ENCODE measurements around the gene MINK1. TPM values are rescaled to one million over a fixed set of nuclear protein-coding genes. Genes with fewer than 3 reads are reported as not detected.
A peak's percentile ranks its signal among the peaks of the same experiment; 100 is the strongest.

MINK1 gene
- total RNA-seq, 8 experiments from 2014 or later: 15.1 to 44.9 (median 22.2) TPM

DNA sequence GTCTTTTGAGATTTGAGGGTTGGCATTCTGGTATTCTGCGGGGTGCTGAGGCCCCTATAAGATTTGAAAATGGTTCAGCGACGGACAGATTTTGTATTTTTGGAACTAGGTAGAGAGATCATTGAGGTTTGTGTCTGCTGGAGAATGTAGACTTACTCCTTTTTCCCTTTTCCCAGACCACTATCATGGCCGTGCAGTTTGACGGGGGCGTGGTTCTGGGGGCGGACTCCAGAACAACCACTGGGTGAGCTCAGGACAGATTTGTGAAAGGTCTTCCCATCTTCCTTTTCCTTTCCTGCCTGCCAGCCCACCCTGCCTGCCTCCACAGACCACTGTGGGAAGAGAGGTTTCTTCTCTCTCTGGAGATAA is 36.6 kb upstream of the MINK1 start:
- in situ Hi-C loops (cut with MboI; ENCODE audit: low pct_unique_long_range_greater_than_20kb in 2 of 9, low sequenced_read_pairs in 9 of 9, unreplicated experiment in 9 of 9): loop anchor here in 1 of 9 experiments (25.0 kb wide), 1 partner anchor 91 kb away; the partner anchor contains the start of gene C17orf107
- peak in 4 of 8 experiments; percentile 11 to 78 (median 67) for ATAC-seq (replicated peaks in 6 of 8)
- WGBS, 10 experiments: 0 to 6% (median 0%) methylated on average over 1 to 7 of the region's 7 CpGs; no CpG with 5 or more reads in 3 of the 10 experiments
- Histone ChIP-seq H3K4me1 (replicated peaks in 1 of 2) (peaks cover 3 to 6% of the 10 kb centered on the region in 2 donors), H3K4me3 (peak overlapping the region; percentile 51 to 75 (median 66)), H3K27ac (peak overlapping the region; percentile 74 to 89)

DNA sequence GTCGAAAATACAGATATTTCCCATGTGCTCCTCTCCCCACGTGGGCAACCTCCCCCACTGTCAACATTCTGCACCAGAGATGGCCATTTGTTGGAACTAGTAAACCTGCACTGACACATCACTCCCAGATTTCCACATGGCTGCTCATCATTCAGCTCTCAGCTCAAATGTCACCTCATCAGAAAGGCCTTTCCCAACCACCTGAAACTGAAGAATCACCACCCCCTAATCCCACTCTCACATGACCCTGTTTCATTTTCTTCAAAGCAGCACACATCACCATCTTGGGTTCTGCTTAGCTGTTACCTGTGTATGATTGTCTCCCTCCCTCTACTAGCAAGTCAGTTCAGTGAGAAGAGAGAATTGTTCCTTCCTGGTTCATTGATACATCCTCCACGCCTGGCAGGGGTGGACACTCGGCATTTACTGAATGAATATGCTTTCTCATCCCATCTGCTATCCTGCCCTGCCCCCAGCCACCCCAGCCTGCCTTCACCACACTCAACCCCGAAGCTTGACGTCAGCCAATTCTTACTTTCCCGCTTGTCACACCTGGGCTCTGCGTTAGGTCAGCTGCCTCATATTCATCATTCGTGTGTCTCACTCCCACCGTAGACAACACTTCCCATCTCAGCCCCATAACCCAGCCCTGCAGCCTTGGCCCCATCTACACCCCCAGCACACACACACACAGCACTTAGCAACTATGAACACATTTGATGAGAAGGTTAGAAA is 32.5 kb upstream of the MINK1 start:
- ATAC-seq (replicated peaks in 6 of 8): peak in 6 of 8 experiments; percentile 6 to 60 (median 36)
- H3K4me1 ChIP-seq (replicated peaks in 1 of 2): peaks cover 3 to 6% of the 10 kb centered on the region in 2 donors
- H3K27ac ChIP-seq: no peak overlapping the region
- 20 to 75% (median 48%) methylated on average over 1 to 7 of the region's 10 CpGs; no CpG with 5 or more reads in 3 of the 10 experiments for WGBS, 10 experiments
- no peak overlapping the region for H3K4me3 ChIP-seq
- in situ Hi-C loops (cut with MboI; ENCODE audit: low pct_unique_long_range_greater_than_20kb in 2 of 9, low sequenced_read_pairs in 9 of 9, unreplicated experiment in 9 of 9): no loop called here

DNA sequence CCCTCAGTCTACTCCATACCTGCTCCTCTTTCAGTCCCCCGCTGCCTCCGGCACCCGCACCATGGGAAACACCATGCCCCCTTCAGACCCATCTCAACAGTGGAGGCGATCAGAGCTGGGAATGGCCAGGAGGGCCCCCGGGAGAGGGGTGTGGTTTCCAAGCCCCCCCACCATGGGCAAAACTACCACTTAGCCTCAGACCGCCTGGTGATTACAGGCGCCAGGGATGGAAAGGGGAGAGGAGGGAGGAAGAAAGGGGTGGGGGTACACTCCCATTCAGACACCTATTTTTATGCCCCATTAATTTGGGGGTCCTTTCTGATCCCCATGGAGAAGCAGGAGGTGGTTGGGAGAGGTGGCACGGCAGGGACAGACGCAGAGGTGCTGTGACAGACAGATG is 30.9 kb upstream of the MINK1 start, which contains the start of gene C17orf114:
Gene C17orf114 (minus strand): TSS at position 101 of the 400 bp plus-strand sequence.
- 72 to 83% methylated on average over 2 to 5 of the region's 9 CpGs; no CpG with 5 or more reads in 8 of the 10 experiments for WGBS, 10 experiments
- Histone ChIP-seq H3K27ac (no peak within 1 kb of the TSS), H3K4me3 (no peak within 1 kb of the TSS), H3K4me1 (replicated peaks in 1 of 2) (no peaks in the 10 kb centered on the region)
- ATAC-seq (replicated peaks in 6 of 8): no peak
- in situ Hi-C loops (cut with MboI; ENCODE audit: low pct_unique_long_range_greater_than_20kb in 2 of 9, low sequenced_read_pairs in 9 of 9, unreplicated experiment in 9 of 9): no loop called here

DNA sequence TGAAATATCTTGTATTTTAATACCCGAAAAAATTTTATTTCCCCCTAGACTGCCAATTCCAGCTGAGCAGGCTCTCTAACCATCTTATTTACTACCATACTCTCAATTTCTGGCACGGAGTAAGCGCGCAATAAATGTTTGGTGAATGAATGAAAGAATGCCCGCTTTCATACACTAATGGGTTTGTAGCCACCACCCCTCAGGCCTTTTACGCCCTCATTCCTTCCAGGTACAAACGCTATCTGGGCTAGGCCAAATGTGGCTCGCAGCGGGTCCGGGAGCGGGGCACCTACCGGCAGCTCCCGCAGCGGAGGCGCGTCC is 26.7 kb upstream of the MINK1 start:
- WGBS, 10 experiments: 0 to 22% (median 6%) methylated on average over 1 to 11 of the region's 16 CpGs; no CpG with 5 or more reads in 2 of the 10 experiments
- in situ Hi-C loops (cut with MboI; ENCODE audit: low pct_unique_long_range_greater_than_20kb in 2 of 9, low sequenced_read_pairs in 9 of 9, unreplicated experiment in 9 of 9): no loop called here
- Histone ChIP-seq H3K27ac (no peak overlapping the region), H3K4me3 (peak overlapping the region; percentile 32 to 77 (median 55)), H3K4me1 (replicated peaks in 1 of 2) (no peaks in the 10 kb centered on the region)
- ATAC-seq (replicated peaks in 6 of 8): peak in 1 of 8 experiments; percentile 18

DNA sequence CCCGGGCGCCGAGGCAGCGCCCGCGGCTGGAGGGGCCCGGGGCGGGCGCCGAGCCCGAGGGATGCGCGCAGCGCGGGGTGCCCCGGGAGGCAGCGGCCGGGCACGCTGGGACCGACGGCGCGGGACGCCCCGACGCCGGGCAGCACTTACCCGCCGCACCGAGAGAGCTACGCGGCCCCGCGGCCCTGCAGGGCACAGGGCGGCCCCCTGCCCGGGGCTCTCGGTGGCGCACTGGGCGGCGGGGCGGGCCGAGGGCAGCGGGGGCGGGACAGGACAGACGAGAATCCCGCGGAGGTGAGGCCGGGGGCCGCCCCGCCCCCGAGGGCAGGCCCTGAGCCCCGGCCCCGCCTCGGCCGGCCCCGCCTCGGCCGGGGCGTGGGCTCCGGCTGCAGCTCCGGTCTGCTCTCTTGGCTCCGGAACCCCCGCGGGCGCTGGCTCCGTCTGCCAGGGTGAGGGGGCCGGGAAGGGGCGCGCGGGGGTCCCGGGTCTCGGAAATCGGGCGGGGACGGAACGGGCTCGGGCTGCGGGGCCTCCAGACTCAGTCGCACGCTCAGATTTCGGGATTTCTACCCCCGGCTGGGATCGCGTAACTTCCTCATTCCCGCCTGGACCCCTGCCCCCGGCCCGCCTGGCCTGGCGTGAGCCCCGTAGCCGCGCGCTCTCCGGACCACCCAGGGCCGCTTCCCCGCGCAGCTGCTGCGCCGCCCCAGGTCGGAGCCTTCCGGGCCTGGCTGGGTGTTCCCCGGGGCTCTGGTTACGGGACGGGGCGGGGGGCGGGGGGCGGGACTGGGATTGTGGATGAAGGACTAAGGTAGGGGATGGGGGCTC is 26.1 kb upstream of the MINK1 start, which contains the start of gene PLD2:
Gene PLD2 (plus strand): TSS at position 376 of the 828 bp plus-strand sequence. CDS start 621 bp downstream, outside the sequence.
- Histone ChIP-seq H3K4me3 (peak within 1 kb of the TSS; percentile 32 to 77 (median 55)), H3K27ac (no peak within 1 kb of the TSS), H3K4me1 (replicated peaks in 1 of 2) (no peaks in the 10 kb centered on the region)
- WGBS, 10 experiments: no CpG with 5 or more reads among the region's 106 CpGs
- in situ Hi-C loops (cut with MboI; ENCODE audit: low pct_unique_long_range_greater_than_20kb in 2 of 9, low sequenced_read_pairs in 9 of 9, unreplicated experiment in 9 of 9): no loop called here
- peak; percentile 94 to 98 (median 96) for ATAC-seq (replicated peaks in 6 of 8)

DNA sequence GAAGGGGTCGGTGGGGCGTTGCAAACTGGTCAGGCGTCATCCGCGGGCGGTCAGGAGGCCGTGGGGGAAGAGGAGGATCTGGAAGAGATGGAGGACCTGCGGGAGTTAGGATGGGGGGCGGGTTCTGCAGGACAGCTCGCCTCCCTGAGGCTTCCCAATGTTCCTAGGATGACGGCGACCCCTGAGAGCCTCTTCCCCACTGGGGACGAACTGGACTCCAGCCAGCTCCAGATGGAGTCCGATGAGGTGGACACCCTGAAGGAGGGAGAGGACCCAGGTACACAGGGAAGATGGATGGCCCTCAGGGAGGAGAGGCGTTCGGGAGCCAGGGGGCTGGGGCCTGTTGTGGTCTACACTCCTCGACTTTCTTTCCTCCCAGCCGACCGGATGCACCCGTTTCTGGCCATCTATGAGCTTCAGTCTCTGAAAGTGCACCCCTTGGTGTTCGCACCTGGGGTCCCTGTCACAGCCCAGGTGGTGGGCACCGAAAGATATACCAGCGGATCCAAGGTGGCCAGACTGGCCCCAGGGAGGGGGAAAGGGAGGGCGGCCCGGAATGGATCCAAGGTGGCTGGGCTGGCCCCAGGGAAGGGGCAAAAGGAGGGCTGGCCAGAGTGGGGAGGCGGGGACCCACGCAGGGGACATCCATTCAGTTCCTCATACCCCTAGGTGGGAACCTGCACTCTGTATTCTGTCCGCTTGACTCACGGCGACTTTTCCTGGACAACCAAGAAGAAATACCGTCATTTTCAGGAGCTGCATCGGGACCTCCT is 25.3 kb upstream of the MINK1 start:
- in situ Hi-C loops (cut with MboI; ENCODE audit: low pct_unique_long_range_greater_than_20kb in 2 of 9, low sequenced_read_pairs in 9 of 9, unreplicated experiment in 9 of 9): no loop called here
- WGBS, 10 experiments: 0 to 100% (median 84%) methylated on average over 1 to 14 of the region's 32 CpGs; no CpG with 5 or more reads in 3 of the 10 experiments
- Histone ChIP-seq H3K27ac (no peak overlapping the region), H3K4me1 (replicated peaks in 1 of 2) (no peaks in the 10 kb centered on the region), H3K4me3 (peak overlapping the region; percentile 32 to 77 (median 55))
- peak in 4 of 8 experiments; percentile 1 to 2 (median 1) for ATAC-seq (replicated peaks in 6 of 8)

DNA sequence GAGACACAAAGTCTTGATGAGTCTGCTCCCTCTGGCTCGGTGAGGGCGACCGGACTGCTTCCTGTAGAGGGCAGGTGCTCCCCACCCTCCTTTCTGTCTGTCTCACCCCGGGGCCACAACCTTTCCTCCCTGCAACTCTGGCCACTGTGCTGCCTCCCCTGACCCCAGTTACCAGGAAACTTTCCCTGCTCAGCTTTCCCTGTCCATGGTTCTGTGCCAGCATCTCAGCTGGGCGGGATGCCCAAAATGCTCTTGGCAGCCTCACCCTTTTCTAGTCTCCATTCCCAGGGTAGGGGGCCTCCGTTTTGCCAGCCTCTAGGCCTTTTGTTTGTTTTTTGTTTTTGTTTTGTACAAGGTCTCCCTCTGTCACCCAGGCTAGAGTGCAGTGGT is 24.8 kb upstream of the MINK1 start:
- no peak overlapping the region for H3K27ac ChIP-seq
- in situ Hi-C loops (cut with MboI; ENCODE audit: low pct_unique_long_range_greater_than_20kb in 2 of 9, low sequenced_read_pairs in 9 of 9, unreplicated experiment in 9 of 9): no loop called here
- no peak overlapping the region for H3K4me3 ChIP-seq
- WGBS, 10 experiments: 40 to 100% (median 86%) methylated on average over 1 to 4 of the region's 6 CpGs; no CpG with 5 or more reads in 4 of the 10 experiments
- H3K4me1 ChIP-seq (replicated peaks in 1 of 2): no peaks in the 10 kb centered on the region
- ATAC-seq (replicated peaks in 6 of 8): no peak

DNA sequence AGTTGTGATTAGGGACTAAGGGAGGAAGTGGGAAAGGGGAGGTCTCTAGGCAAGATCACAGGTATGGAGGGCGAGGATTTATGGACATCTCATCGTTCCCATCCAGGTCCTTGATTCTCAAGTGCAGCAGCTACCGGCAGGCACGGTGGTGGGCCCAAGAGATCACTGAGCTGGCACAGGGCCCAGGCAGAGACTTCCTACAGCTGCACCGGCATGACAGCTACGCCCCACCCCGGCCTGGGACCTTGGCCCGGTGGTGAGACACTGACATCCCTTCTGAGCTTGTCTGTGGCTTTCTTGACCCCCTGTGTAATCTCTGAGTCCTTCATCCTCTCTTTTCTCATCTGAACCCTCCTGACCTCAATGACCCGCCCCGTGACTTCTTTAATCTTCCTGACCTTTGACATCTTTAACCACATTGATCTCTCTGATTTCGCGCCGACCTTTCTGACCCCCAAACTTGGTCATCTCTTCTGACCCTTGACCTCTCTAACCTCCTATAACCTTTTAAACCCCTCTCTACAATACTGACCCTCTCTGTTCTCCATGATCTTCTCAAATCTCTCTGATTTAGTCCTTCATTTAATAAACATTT is 22.3 kb upstream of the MINK1 start:
- in situ Hi-C loops (cut with MboI; ENCODE audit: low pct_unique_long_range_greater_than_20kb in 2 of 9, low sequenced_read_pairs in 9 of 9, unreplicated experiment in 9 of 9): no loop called here
- 78 to 100% (median 96%) methylated on average over 4 to 11 of the region's 13 CpGs for WGBS, 10 experiments
- no peak for ATAC-seq (replicated peaks in 6 of 8)
- H3K27ac ChIP-seq: no peak overlapping the region
- no peak overlapping the region for H3K4me3 ChIP-seq
- H3K4me1 ChIP-seq (replicated peaks in 1 of 2): no peaks in the 10 kb centered on the region

DNA sequence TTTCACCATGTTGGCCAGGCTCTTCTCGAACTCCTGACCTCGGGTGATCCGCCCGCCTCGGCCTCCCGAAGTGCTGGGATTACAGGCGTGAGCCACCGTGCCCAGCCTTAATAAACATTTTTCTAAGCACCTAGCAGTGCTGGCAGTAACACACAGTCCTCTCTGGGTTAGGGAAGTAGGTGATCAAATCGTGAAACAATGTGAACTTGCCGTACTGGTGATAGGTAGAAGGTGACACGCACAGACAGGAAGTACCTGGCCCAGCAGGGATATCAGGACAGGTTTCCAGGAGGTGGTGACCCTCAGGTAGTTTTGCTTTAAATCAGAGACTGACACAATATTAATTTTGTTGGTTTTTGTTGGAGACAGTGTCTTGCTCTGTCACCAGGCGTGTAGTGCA is 21.7 kb upstream of the MINK1 start:
- Histone ChIP-seq H3K4me1 (replicated peaks in 1 of 2) (no peaks in the 10 kb centered on the region), H3K27ac (no peak overlapping the region), H3K4me3 (no peak overlapping the region)
- no peak for ATAC-seq (replicated peaks in 6 of 8)
- in situ Hi-C loops (cut with MboI; ENCODE audit: low pct_unique_long_range_greater_than_20kb in 2 of 9, low sequenced_read_pairs in 9 of 9, unreplicated experiment in 9 of 9): no loop called here
- WGBS, 10 experiments: 88 to 100% (median 93%) methylated on average over 1 to 7 of the region's 12 CpGs; no CpG with 5 or more reads in 4 of the 10 experiments

DNA sequence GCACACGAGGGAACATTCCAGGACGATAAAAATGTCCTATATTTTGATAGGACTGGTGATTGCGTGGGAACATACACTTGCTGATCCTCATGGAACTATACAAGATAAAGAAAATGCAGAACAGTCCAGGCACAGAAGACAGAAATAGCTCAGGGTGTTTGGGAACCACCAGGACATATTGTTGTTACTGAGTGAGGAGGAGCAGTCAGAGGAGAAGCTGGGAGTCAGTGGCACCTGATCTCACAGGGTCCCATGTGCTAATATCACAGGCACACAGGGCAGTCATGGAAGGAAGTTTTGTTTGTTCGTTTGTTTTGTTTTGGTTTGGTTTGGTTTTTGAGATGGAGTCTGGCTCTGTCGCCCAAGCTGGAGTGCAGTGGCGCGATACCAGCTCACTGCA is 20.4 kb upstream of the MINK1 start:
- WGBS, 10 experiments: 20 to 100% (median 81%) methylated on average over 1 to 7 of the region's 7 CpGs; no CpG with 5 or more reads in 1 of the 10 experiments
- peak in 1 of 8 experiments; percentile 10 for ATAC-seq (replicated peaks in 6 of 8)
- in situ Hi-C loops (cut with MboI; ENCODE audit: low pct_unique_long_range_greater_than_20kb in 2 of 9, low sequenced_read_pairs in 9 of 9, unreplicated experiment in 9 of 9): no loop called here
- H3K4me1 ChIP-seq (replicated peaks in 1 of 2): no peaks in the 10 kb centered on the region
- no peak overlapping the region for H3K4me3 ChIP-seq
- H3K27ac ChIP-seq: no peak overlapping the region

DNA sequence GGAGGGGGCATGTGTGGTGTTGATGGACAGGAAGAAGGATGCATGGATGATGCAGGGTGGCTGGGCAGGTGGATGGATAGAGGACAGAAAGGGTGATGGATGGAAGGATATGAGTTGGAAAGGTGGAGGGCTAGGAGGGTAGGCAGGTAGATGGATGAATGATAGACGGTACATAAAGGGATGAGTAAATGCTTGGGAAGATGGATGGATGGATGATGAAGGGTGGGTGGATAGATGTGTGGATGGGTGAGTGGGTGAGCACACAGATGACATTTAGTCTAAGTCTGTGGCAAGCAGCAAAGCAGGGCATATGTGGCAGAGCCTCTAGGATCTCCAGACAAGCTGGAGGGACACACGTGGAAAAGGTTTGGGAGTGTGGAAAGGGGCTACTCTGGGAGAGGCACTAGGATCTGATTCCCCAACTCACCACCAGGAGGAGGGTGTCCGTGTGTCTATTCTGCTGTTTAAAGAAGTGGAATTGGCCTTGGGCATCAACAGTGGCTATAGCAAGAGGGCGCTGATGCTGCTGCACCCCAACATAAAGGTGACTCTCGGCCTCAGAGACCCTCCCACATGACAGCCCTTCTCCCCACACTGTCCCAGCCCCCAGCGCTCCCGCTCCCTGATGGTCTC is 18.0 kb upstream of the MINK1 start:
- H3K4me3 ChIP-seq: no peak overlapping the region
- in situ Hi-C loops (cut with MboI; ENCODE audit: low pct_unique_long_range_greater_than_20kb in 2 of 9, low sequenced_read_pairs in 9 of 9, unreplicated experiment in 9 of 9): no loop called here
- H3K4me1 ChIP-seq (replicated peaks in 1 of 2): no peaks in the 10 kb centered on the region
- H3K27ac ChIP-seq: no peak overlapping the region
- WGBS, 10 experiments: 30 to 89% (median 67%) methylated on average over 1 to 3 of the region's 7 CpGs; no CpG with 5 or more reads in 3 of the 10 experiments
- peak in 2 of 8 experiments; percentile 14 to 46 for ATAC-seq (replicated peaks in 6 of 8)

DNA sequence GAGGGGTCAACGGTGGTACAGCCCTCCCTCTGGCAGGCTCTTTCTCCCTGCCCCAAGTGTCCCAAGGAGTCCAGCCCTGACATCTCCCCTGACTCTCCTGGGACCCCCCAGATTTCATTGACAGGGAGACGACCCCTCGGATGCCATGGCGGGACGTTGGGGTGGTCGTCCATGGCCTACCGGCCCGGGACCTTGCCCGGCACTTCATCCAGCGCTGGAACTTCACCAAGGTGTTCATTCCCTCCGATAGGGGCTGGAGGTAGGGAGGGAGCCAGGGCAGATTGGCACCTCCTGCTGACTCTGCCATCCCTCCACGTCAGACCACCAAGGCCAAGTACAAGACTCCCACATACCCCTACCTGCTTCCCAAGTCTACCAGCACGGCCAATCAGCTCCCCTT is 16.3 kb upstream of the MINK1 start:
- no peak overlapping the region for H3K4me3 ChIP-seq
- 86 to 95% (median 90%) methylated on average over 1 to 9 of the region's 13 CpGs; no CpG with 5 or more reads in 6 of the 10 experiments for WGBS, 10 experiments
- no peak for ATAC-seq (replicated peaks in 6 of 8)
- in situ Hi-C loops (cut with MboI; ENCODE audit: low pct_unique_long_range_greater_than_20kb in 2 of 9, low sequenced_read_pairs in 9 of 9, unreplicated experiment in 9 of 9): no loop called here
- no peak overlapping the region for H3K27ac ChIP-seq
- no peaks in the 10 kb centered on the region for H3K4me1 ChIP-seq (replicated peaks in 1 of 2)

Data from motor neuron (in vitro differentiated cells).